HL-60 (cell line): ENCODE measurements around the gene ZP1.

Experiments
- CTCF ChIP-seq: IDR thresholded peaks from one replicate; pipeline ENCODE4 v1.5.1; 2011; ENCODE audit warnings: low read length, control low read depth, inconsistent platforms; ENCODE audit not compliant: insufficient read depth
- POLR2AphosphoS5 ChIP-seq: IDR thresholded peaks from 2 replicates; pipeline ENCODE4 v1.6.1; 2012; ENCODE audit warnings: low read depth
- SPI1 ChIP-seq: IDR thresholded peaks from 2 replicates; pipeline ENCODE4 v1.6.1; 2012; ENCODE audit warnings: low read depth, mild to moderate bottlenecking, borderline replicate concordance

DNA sequence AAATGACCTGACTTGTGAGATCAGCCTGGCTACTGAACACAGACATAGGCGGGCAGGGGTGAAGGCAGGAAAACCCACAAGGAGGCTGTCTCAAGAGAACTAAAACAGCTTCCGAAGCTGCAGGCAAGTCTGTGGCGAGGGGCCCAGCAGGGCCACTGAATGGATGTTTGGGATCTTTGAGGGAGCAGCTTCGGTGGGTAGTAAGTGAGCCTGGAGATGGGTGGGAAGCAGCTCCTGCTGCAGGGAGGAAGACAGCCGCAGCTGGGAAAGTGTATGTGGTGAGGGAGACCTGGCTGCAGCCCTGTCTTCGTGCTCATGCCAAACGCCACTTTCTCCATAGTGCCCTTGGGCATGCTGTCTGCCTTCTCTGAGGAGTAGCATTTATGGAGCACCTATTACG lies 22.0 kb upstream of the ZP1 start:
- TF ChIP-seq SPI1 (no peak), CTCF (no peak), POLR2AphosphoS5 (no peak)
